Esophagus muscularis mucosa (tissue), 4 donors: ENCODE results near the gene UFD1. TPM values are rescaled to one million over a fixed set of nuclear protein-coding genes. Genes with fewer than 3 reads are reported as not detected.

Experiments used
- DNase-seq: peaks from one replicate; pipeline ENCODE4 v3.0.0-alpha.2; 2017; ENCODE audit errors: extremely low spot score
- H3K27ac ChIP-seq, 4 donors: fragments of 200-600 bp; sonication (generic); replicated peaks in 1 of 4; 1 replicate in 3 of 4; 2 replicates in 1 of 4; pipeline ENCODE4 v1.5.1; 2016 to 2019; ENCODE audit warnings: mild to moderate bottlenecking in 1 of 4
- H3K27me3 ChIP-seq, 4 donors: fragments of 200-600 bp; sonication (generic); one replicate each; pipeline versions ENCODE4 v1.5.1 to v1.6.0; 2016 to 2019
- H3K36me3 ChIP-seq, 4 donors: fragments of 200-600 bp; sonication (generic); one replicate each; pipeline ENCODE4 v1.5.1; 2016 to 2019
- H3K4me1 ChIP-seq, 4 donors: fragments of 200-600 bp; sonication (generic); one replicate each; pipeline ENCODE4 v1.5.1; 2016 to 2019
- H3K4me3 ChIP-seq, 4 donors: fragments of 200-600 bp; sonication (generic); 1 replicate in 2 of 4; 2 replicates in 2 of 4; pipeline ENCODE4 v1.5.1; 2016 to 2019; ENCODE audit warnings: mild to moderate bottlenecking in 4 of 4, moderate library complexity in 1 of 4
- H3K9me3 ChIP-seq, 4 donors: fragments of 200-600 bp; sonication (generic); 1 replicate in 3 of 4; 2 replicates in 1 of 4; pipeline ENCODE4 v1.5.1; 2016 to 2019
- EP300 ChIP-seq: sonication (generic); formaldehyde crosslinking; IDR thresholded peaks from one replicate; pipeline ENCODE4 v1.6.1; 2017; ENCODE audit warnings: antibody characterized with exemption
- POLR2A ChIP-seq: fragments of 450-650 bp; IDR thresholded peaks from one replicate; pipeline ENCODE4 v1.6.1; 2017; ENCODE audit warnings: antibody characterized with exemption, moderate library complexity, mild to moderate bottlenecking, low read depth
- POLR2AphosphoS5 ChIP-seq, 2 donors: sonication (generic); formaldehyde crosslinking; IDR thresholded peaks; one replicate each; pipeline ENCODE4 v1.6.1; 2017; ENCODE audit warnings: antibody characterized with exemption in 2 of 2
- WGBS: methylation state at CpG from one replicate; pipeline ENCODE4 v1.1.5; 2018; 5-methylcytosine and 5-hydroxymethylcytosine counted together
- intact Hi-C: fragments of 100-400 bp; cut with DNase I; formaldehyde crosslinking; loops from one replicate; pipeline ENCODE4 v1.15.1; 2023
- total RNA-seq, 4 donors: library from RNA; depleted of rRNA; stranded (reverse); fragments of >200 nt; gene quantifications; one replicate each; pipeline versions ENCODE4 v1.1.0 to v1.2.1, GENCODE V29; 2016
- TF ChIP-seq, protein P1 (sequence below), 3 experiments: fragments of 200-600 bp in 2 of 3; fragments of 450-650 bp in 1 of 3; sonication (generic) in 2 of 3; IDR thresholded peaks; one replicate each; pipeline ENCODE4 v1.5.1; 2017 to 2019; ENCODE audit warnings: antibody characterized with exemption in 3 of 3, mild to moderate bottlenecking in 2 of 3, moderate library complexity in 1 of 3

Gene UFD1
- total RNA-seq, 4 donors from 2014 or later = 54.8 to 65.2 (median 57.1) TPM

DNA sequence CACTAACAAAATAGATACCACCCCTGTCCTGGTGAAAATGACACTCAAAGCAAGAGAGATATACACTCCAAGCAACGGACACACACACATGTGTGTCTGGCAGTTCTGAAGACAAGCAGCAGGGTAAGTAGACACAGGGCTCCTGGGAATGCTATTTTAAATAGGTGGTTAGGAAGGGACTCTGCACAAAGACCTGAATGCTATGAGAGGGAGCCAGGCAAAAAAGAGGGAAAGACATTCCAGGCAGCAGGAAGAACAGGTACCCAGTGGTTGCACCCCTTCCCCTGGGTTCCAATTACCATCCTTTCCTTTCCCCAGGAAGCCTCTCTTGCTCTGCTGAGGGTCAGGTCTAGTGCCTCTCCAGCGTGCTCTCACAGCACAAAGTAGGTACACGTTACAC lies 3.0 kb downstream of the UFD1 start:
- Histone ChIP-seq H3K36me3 (peaks cover 24 to 46% (median 43%) of the 10 kb centered on the region in 4 donors), H3K27me3 (peaks cover 0 to 5% (median 0%) of the 10 kb centered on the region in 4 donors), H3K4me1 (peaks cover 18 to 56% (median 51%) of the 10 kb centered on the region in 4 donors), H3K9me3 (no peaks in the 10 kb centered on the region), H3K27ac (peak overlapping the region in 3 of 4 donors; percentile 24 to 42 (median 35)), H3K4me3 (no peak overlapping the region)
- TF ChIP-seq POLR2AphosphoS5 (IDR thresholded peaks at IDR 0.05) (no peak), POLR2A (no peak), EP300 (no peak)
- TF ChIP-seq, protein P1, sequence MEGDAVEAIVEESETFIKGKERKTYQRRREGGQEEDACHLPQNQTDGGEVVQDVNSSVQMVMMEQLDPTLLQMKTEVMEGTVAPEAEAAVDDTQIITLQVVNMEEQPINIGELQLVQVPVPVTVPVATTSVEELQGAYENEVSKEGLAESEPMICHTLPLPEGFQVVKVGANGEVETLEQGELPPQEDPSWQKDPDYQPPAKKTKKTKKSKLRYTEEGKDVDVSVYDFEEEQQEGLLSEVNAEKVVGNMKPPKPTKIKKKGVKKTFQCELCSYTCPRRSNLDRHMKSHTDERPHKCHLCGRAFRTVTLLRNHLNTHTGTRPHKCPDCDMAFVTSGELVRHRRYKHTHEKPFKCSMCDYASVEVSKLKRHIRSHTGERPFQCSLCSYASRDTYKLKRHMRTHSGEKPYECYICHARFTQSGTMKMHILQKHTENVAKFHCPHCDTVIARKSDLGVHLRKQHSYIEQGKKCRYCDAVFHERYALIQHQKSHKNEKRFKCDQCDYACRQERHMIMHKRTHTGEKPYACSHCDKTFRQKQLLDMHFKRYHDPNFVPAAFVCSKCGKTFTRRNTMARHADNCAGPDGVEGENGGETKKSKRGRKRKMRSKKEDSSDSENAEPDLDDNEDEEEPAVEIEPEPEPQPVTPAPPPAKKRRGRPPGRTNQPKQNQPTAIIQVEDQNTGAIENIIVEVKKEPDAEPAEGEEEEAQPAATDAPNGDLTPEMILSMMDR (IDR thresholded peaks at IDR 0.05) = no peak
- DNase-seq = no peak
- intact Hi-C loops = no loop called here
- WGBS = 75% methylated on average over 3 of the region's 3 CpGs

DNA sequence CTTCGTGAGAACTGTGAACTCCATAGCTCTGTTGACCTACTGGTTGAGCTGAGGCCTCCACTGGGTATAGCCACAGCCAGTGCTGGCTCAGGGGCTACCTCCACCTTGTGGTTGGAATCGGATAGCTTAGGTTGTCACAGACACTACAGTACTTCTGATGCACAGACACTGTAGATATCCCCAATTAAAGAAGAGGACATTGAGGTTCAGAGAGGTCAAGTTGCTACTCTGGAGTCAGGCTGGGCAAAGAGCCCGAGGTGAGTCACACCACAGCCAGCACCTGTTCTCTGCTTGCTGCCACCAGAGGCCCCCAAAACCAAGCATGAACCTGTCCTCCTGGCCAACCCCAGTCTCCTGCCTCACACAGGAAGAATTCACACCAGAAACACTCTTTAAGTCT lies 5.4 kb downstream of the UFD1 start:
- H3K4me3 ChIP-seq = no peak overlapping the region
- H3K27me3 ChIP-seq = no peaks in the 10 kb centered on the region
- TF ChIP-seq POLR2A (no peak), EP300 (no peak), POLR2AphosphoS5 (IDR thresholded peaks at IDR 0.05) (no peak)
- TF ChIP-seq, protein P1 (IDR thresholded peaks at IDR 0.05) = no peak
- WGBS = 77% methylated on average over 3 of the region's 3 CpGs
- peaks cover 12 to 49% (median 44%) of the 10 kb centered on the region in 4 donors for H3K4me1 ChIP-seq
- intact Hi-C loops = loop anchor here (5.0 kb wide), 1 partner anchor 41 kb away; the partner anchor contains the start of genes HIRA and MRPL40
- peaks cover 48 to 71% (median 67%) of the 10 kb centered on the region in 4 donors for H3K36me3 ChIP-seq
- H3K27ac ChIP-seq = no peak overlapping the region
- no peak for DNase-seq
- H3K9me3 ChIP-seq = no peaks in the 10 kb centered on the region

DNA sequence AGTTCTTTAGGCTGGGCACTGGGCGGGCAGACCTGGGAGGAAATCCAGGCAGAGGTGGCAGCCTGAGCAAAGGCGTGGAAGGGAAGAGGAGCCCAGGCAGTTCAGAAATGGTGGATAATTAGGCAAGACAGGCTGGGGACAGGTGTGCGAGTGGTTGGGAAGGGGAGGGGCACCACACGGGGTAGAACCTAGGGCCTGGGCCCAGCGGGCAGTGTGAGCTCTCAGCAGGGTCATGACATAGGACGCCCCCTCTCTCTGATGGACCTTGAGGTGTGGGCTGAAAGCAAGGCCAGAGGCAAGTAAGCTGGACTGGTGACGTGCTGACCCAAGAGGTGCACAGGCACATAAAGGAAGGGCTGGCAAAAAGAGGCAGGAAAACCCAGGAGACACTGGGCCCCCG lies 6.8 kb downstream of the UFD1 start:
- H3K36me3 ChIP-seq = peaks cover 61 to 84% (median 81%) of the 10 kb centered on the region in 4 donors

DNA sequence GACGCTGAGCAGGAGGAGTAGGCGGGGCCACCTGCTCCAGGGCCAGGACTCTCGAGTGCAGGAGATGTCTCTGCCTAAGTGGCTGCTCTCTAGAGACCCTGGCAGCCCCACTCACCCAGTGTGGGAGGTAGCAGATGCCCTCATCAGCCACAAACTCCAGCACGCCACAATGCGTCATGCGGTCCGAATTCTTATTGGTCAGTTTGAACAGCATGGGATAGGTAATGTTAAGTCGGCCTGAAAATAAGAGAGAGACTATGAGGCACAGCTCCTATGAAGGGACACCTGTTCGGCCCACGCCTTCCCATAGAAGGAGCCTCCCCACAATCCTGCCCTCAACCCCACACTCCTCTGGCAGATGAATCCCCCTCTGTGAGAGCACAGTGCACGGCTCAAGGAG lies 7.4 kb downstream of the UFD1 start:
- Histone ChIP-seq H3K36me3 (peaks cover 68 to 91% (median 87%) of the 10 kb centered on the region in 4 donors), H3K27me3 (no peaks in the 10 kb centered on the region), H3K4me1 (peaks cover 0 to 31% (median 26%) of the 10 kb centered on the region in 4 donors), H3K4me3 (no peak overlapping the region), H3K27ac (no peak overlapping the region), H3K9me3 (no peaks in the 10 kb centered on the region)
- TF ChIP-seq POLR2AphosphoS5 (IDR thresholded peaks at IDR 0.05) = no peak
- TF ChIP-seq, protein P1 (IDR thresholded peaks at IDR 0.05) = no peak
- TF ChIP-seq EP300 = no peak
- TF ChIP-seq POLR2A = no peak
- intact Hi-C loops = loop anchor here (5.0 kb wide), 1 partner anchor 39 kb away; the partner anchor contains the start of genes HIRA and MRPL40
- DNase-seq = no peak
- 89% methylated on average over 11 of the region's 11 CpGs for WGBS

More for the DNA sequence above, 6.8 kb downstream of the UFD1 start:
- Histone ChIP-seq H3K27me3 (no peaks in the 10 kb centered on the region), H3K27ac (no peak overlapping the region), H3K9me3 (no peaks in the 10 kb centered on the region), H3K4me1 (peaks cover 1 to 37% (median 32%) of the 10 kb centered on the region in 4 donors), H3K4me3 (no peak overlapping the region)
- DNase-seq = no peak
- WGBS = 92% methylated on average over 8 of the region's 8 CpGs
- intact Hi-C loops = loop anchor here (5.0 kb wide), 1 partner anchor 40 kb away; the partner anchor contains the start of genes HIRA and MRPL40
- TF ChIP-seq, protein P1 (IDR thresholded peaks at IDR 0.05) = no peak
- TF ChIP-seq EP300 (no peak), POLR2AphosphoS5 (IDR thresholded peaks at IDR 0.05) (no peak), POLR2A (no peak)
